ENCODE measurements around the gene LMO4. TPM values are rescaled to one million over a fixed set of nuclear protein-coding genes. Genes with fewer than 3 reads are reported as not detected.

The LMO4 gene
- total and polyA plus RNA-seq, 10 of the 15 experiments (the other 5 are each of a cell fraction or from before 2014, with no cell fraction given): 3.8 to 76.6 (median 20.7) TPM

- ChIA-PET CTCF (no interaction called here), SMC1A (ENCODE audit: uncharacterized antibody, unreplicated experiment) (interaction anchor here (1.0 to 3.0 kb wide), 2 partner anchors 12 to 96 kb away, joined by 4 to 9 read pairs; no protein-coding TSS in a partner anchor)
These were observed 59.7 kb downstream of the LMO4 start for GRCh38 chr1:87388411-87388810.

GRCh38 chr1:87389011-87389410 lies 60.3 kb downstream of the LMO4 start:
- H3K79me2 ChIP-seq (ENCODE audit: control insufficient read depth, insufficient read depth, low read length): no peaks in the 10 kb centered on the region
- POLR2A ChIA-PET: no interaction called here
- intact Hi-C loops (cut with micrococcal nuclease; ENCODE audit: unreplicated experiment) (no loop called here), in situ Hi-C loops (cut with MboI) (loop anchor here (5.0 kb wide), 1 partner anchor 48 kb away; no protein-coding TSS in a partner anchor)
- CTCF ChIA-PET: no interaction called here
- H2AFZ ChIP-seq (ENCODE audit: control insufficient read depth, low read depth, low read length): no peak overlapping the region
- 63% methylated on average over 1 of the region's 1 CpG for WGBS (ENCODE audit: insufficient coverage, insufficient replicate concordance, low lambda C conversion rate, missing lambda C conversion rate)
- H3K9me3 ChIP-seq (replicated peaks; ENCODE audit: control insufficient read depth, insufficient read depth, low read length): no peaks in the 10 kb centered on the region; the same call in 2 of the 3 replicates
- ATAC-seq: no peak
- SMC1A ChIA-PET (ENCODE audit: uncharacterized antibody, unreplicated experiment): no interaction called here
- FAIRE-seq: no peak
- no peak overlapping the region for H3K27ac ChIP-seq (ENCODE audit: control insufficient read depth, insufficient read depth)
- H3K9ac ChIP-seq (ENCODE audit: control insufficient read depth, insufficient read depth, low read length): no peak overlapping the region
- H3K4me3 ChIP-seq: no peak overlapping the region
- H3K4me2 ChIP-seq (ENCODE audit: control insufficient read depth, insufficient read depth): no peak overlapping the region
- TF ChIP-seq NKRF (conservative IDR thresholded peaks at IDR 0.05) (no peak), ZNF384 (IDR thresholded peaks at IDR 0.05; ENCODE audit: borderline replicate concordance, low read depth, low read length) (no peak), JUND (IDR thresholded peaks at IDR 0.05; ENCODE audit: low read depth, low read length) (no peak), ZNF217 (IDR thresholded peaks at IDR 0.05) (no peak), SUZ12 (IDR thresholded peaks at IDR 0.05; ENCODE audit: unreplicated experiment) (no peak), RUNX3 (IDR thresholded peaks at IDR 0.05; ENCODE audit: low read length) (no peak), E2F4 (IDR thresholded peaks at IDR 0.05; ENCODE audit: low read depth, low read length) (no peak), BHLHE40 (IDR thresholded peaks at IDR 0.05; ENCODE audit: borderline replicate concordance in 1 of 2, low read depth in 2 of 2, low read length in 1 of 2) (no peak), SMAD5 (IDR thresholded peaks at IDR 0.05; ENCODE audit: low read depth) (no peak)
- H4K20me1 ChIP-seq (ENCODE audit: control insufficient read depth, insufficient read depth): no peaks in the 10 kb centered on the region
- DNase-seq (ENCODE audit: low read depth, low spot score): no peak
- H3K36me3 ChIP-seq (ENCODE audit: control insufficient read depth in 2 of 2, insufficient read depth in 2 of 2, low read length in 1 of 2): no peaks in the 10 kb centered on the region
- no TSS peak for BruUV-seq (replicated peaks)
- no peaks in the 10 kb centered on the region for H3K27me3 ChIP-seq (replicated peaks in 1 of 2; ENCODE audit: control insufficient read depth in 2 of 2, insufficient read depth in 2 of 2, low read length in 1 of 2)
- H3K4me1 ChIP-seq (ENCODE audit: control insufficient read depth, insufficient read depth, low read length): peaks cover 9% of the 10 kb centered on the region
- RAD21 ChIA-PET (ENCODE audit: unreplicated experiment): no interaction called here

More at GRCh38 chr1:87388411-87388810, 59.7 kb downstream of the LMO4 start:
- H4K20me1 ChIP-seq (ENCODE audit: control insufficient read depth, insufficient read depth): no peaks in the 10 kb centered on the region
- POLR2A ChIA-PET: interaction anchor here (0.5 kb wide), 1 partner anchor 60 kb away, joined by 3 read pairs; no protein-coding TSS in a partner anchor
- no peak for ATAC-seq
- BruUV-seq (replicated peaks): no TSS peak
- no peak overlapping the region for H3K27ac ChIP-seq (ENCODE audit: control insufficient read depth, insufficient read depth)
- RAD21 ChIA-PET (ENCODE audit: unreplicated experiment): no interaction called here
- H3K4me3 ChIP-seq: no peak overlapping the region
- H3K4me1 ChIP-seq (ENCODE audit: control insufficient read depth, insufficient read depth, low read length): peaks cover 5% of the 10 kb centered on the region
- intact Hi-C loops (cut with micrococcal nuclease; ENCODE audit: unreplicated experiment): no loop called here
- no peaks in the 10 kb centered on the region; the same call in 2 of the 3 replicates for H3K9me3 ChIP-seq (replicated peaks; ENCODE audit: control insufficient read depth, insufficient read depth, low read length)
- no peaks in the 10 kb centered on the region for H3K27me3 ChIP-seq (replicated peaks in 1 of 2; ENCODE audit: control insufficient read depth in 2 of 2, insufficient read depth in 2 of 2, low read length in 1 of 2)
- FAIRE-seq: no peak
- H3K36me3 ChIP-seq (ENCODE audit: control insufficient read depth in 2 of 2, insufficient read depth in 2 of 2, low read length in 1 of 2): no peaks in the 10 kb centered on the region
- H3K79me2 ChIP-seq (ENCODE audit: control insufficient read depth, insufficient read depth, low read length): no peaks in the 10 kb centered on the region
- no peak for DNase-seq (ENCODE audit: low read depth, low spot score)
- in situ Hi-C loops (cut with MboI): loop anchor here (5.0 kb wide), 1 partner anchor 49 kb away; no protein-coding TSS in a partner anchor
- no peak overlapping the region for H3K4me2 ChIP-seq (ENCODE audit: control insufficient read depth, insufficient read depth)
- H2AFZ ChIP-seq (ENCODE audit: control insufficient read depth, low read depth, low read length): no peak overlapping the region
- H3K9ac ChIP-seq (ENCODE audit: control insufficient read depth, insufficient read depth, low read length): no peak overlapping the region
- TF ChIP-seq ATF2 (IDR thresholded peaks at IDR 0.05; ENCODE audit: low read length): no peak
